CD4-positive, alpha-beta T cell treated with Interferon alpha-2 for 1 hour (primary cell): Measurements from ENCODE around the gene DCP1B.
"Not testable (repeated sequence)": the region's sequence is repeated elsewhere in the genome, so short reads cannot be mapped to it uniquely, and the experiment has no call there.

Experiments
- DNase-seq, 2 donors: peaks; one replicate each; pipeline ENCODE4 v3.0.0-alpha.2; 2020 to 2022

DCP1B gene

DNA sequence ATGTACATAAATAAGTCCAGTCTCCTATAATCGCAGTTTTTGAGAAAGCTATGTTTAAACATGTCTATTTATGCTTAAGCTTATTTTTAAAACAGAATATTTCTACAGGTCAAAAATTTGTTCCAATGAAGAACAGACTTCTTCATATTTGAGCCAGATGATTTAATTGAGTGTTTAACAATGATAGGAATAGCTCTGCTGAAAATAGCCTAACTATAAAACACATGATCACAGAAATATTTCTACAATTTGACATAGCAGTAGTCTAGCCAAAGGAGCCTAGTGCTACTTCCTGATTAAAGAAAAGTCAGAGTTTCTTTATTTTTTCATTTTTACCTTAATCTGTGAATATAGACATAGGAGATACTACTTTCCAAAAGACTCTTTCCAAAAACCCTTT, 29.4 kb downstream of the DCP1B start:
- no peak for DNase-seq

- DNase-seq = no peak
Observed at GRCh38 chr12:1972856-1973317, 31.4 kb downstream of the DCP1B start.

DNA sequence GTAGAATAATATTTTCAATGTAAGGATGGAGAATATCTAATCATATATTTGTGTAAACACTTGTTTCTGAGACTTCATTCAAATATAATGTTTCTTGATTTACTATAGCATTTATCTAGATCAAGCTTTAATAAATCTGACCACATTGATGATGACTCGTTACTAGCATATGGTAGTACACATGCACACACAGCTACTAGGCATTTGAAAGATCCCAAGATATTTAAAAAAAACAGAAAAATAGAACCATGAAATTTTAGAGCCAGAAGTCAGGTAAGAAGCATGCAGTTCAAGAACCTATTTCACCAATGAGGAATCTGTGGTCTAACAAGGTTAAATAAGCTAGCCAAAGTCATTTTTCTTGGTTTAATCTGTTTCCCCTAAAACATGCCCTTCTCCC, 32.0 kb downstream of the DCP1B start:
- DNase-seq = no peak

DNA sequence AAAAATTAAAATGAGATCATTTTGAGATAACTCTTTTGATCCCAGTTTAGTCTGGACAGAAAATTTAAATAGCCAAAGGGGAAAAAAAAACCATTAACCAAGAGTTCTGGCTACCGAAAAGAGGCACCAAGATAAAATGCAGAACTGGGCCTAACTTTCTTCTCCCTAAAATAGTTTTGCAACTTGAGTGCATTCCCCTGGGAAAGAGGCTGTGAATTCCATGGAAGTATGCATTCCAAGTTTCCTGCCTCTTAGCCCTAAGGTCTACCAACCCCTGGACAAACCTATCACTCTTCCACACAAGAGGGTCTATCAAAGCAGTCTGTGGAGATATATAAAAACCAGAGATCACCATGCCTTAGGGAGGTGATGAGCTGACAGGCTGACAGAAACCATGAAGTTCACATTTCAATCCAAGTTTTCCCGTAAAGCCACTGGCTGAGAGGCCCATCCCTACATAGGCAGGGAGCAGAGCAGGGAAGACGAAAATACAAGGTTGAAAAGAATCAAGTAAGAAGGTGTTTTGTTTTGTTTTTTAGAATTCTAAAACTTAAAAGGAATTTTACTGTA, 33.8 kb downstream of the DCP1B start:
- no peak for DNase-seq

- no peak for DNase-seq
Observed at GRCh38 chr12:1966561-1967226, 37.6 kb downstream of the DCP1B start.

DNA sequence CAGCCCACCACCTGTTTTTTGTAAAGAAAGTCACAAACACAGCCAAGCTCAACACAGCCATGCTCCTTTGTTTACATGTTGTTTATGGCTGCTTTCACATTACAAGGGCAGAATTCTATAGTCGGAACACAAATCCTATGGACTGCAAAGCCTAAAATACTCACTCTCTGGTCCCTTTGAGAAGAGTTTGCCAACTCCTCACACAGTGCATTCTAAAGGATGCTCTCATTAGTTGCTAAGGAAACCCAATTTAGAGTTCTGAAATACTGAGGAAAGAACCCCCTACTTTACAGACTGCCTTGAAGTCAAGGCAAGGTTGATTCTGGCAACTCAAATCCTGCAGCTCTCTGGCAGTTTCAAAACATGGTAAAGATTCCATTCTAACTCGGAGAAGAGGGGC, 38.3 kb downstream of the DCP1B start:
- no peak for DNase-seq

GRCh38 chr12:1962051-1963020, 41.9 kb downstream of the DCP1B start:
- no peak for DNase-seq

GRCh38 chr12:1956716-1957115, 47.5 kb downstream of the DCP1B start:
- DNase-seq = no peak

DNA sequence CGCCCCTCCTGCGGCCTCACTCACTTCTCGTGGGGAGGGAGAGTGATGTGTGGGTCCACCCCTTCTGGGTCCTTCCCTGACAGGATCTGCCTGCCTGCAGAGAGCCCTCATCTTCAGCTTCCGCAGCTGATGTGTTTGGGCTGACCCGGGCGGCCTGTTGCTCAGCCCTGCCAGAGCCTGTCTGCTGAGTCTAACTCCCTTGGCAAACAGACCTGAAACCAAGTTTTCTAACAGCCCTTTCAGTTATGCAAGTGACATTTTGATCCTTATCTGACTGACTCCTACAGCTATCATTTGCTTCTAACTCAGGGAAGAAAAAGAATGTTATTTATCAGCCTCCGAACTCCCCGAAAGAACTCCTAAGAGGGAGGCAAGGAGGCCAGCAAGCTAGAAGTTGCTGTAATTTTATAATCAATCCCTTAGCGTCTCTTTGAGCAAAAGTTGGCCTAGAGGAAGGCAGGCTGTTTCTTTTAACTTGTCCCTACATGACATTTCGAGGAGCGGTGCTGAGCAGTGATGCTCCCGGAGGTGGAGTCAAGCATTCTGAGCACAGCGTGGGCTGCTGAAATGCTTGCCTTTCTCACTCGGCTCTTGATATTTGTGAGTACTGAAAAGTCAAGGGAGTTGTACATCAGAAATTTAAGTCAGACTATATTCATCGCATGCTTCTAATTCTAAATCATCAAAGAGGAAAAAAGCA, 54.3 kb downstream of the DCP1B start:
- DNase-seq = no peak

GRCh38 chr12:1948883-1949282, 55.4 kb downstream of the DCP1B start:
- DNase-seq = no peak

- DNase-seq = no peak
Observed at GRCh38 chr12:1947081-1947480, 57.2 kb downstream of the DCP1B start.

GRCh38 chr12:1946296-1946695, 58.0 kb downstream of the DCP1B start:
- DNase-seq = no peak

DNA sequence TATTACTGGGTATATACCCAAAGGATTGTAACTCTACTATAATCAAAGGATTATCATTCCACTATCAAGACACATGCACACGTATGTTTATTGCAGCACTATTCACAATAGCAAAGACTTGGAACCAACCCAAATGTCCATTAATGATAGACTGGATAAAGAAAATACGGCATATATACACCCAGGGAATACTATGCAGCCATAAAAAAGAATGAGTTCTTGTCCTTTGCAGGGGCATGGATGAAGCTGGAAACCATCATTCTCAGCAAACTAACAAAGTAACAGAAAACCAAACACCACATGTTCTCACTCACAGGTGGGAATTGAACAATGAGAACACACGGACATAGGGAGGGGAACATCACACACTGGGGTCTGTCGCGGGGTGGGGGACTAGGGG, 58.8 kb downstream of the DCP1B start:
- DNase-seq = not testable (repeated sequence)

DNA sequence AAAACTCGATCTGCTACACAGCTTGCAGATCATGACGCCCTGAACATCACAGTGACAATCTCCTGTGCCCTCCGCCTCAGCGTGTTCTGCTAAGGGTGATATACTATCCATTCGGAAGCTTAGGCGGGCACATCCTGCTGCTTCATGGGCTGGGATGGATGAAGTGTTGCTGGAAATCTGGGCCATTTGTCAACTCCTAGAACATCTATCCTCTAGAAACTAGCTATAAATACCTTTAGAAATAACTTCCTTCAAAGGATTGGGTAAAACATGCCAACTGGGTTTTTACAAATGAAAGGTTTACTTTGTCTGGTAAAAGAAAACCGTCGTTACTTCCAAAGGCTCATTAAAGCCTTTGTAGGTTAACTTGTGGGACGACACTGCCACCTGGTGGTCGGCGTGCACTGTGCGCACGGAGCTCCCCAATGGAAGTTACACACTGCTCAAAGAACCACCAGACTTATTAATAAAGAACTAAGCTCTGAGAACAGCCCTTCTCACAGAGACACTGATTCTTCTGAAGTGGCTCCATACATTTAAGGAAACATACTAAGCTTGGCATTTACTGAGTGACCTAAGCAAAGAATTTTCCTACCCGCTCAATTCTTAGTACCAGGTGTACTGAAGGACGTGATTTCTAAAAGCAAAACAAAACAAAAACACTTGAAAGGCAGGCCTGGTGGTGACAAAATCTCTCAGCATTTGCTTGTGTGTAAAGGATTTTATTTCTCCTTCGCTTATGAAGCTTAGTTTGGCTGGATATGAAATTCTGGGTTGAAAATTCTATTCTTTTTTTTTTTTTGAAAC, 64.3 kb downstream of the DCP1B start:
- peak; percentile 84 to 89 for DNase-seq

DNA sequence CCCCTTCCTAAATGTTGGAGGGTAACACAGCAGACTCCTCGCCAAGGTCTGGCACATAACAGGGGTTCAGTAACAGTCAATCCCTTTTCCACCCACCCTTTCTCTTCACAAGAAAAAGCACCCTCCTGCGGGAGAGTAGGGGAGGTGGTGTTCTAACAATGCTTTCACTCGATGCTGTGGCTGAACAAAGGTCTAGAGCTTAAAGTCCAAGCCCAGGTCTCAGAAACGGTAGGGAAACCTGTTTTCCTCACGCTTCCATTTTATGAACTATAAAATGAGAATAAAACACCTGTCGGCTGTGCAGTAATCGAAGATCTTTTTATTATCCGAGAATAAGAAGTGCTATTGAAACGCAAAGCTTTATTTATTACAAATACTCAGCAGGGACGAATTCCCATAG, 64.9 kb downstream of the DCP1B start:
- DNase-seq = no peak

GRCh38 chr12:1937481-1938224, 66.6 kb downstream of the DCP1B start:
- no peak for DNase-seq

GRCh38 chr12:1936406-1937320, 67.6 kb downstream of the DCP1B start:
- no peak for DNase-seq

DNA sequence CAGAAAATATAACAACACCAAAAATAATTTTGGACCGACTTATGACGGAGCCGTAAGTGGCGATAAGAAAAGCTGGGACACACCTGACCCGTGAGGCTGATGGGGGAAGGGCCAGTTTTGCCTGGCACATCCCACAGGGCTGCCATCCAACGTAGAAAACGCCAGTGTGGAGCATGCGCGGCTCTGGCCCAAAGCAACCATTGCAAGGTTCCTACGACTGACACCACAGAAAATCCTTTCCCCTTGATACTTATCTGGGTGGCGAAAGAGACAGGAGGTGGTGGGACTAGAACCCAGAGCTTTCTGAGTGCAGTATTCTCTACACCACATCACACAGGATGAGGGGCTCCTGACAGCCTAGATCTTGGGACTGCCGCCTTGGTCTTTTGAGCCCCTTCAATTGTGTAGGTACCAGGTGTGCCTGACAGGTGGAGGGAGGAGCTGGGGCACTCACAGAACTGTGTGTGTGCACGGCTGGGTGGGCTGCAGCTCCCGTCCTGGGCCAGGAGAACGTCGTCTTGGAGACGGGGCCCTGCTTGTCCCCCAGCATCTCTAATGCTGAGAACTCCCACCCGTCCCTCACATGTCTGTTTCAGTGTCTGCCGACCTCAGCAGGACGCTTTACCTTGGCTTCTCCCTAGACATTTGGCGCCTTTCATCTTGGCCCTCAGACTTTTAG, 68.4 kb downstream of the DCP1B start:
- no peak for DNase-seq

GRCh38 chr12:1935242-1935641, 69.0 kb downstream of the DCP1B start:
- no peak for DNase-seq

DNA sequence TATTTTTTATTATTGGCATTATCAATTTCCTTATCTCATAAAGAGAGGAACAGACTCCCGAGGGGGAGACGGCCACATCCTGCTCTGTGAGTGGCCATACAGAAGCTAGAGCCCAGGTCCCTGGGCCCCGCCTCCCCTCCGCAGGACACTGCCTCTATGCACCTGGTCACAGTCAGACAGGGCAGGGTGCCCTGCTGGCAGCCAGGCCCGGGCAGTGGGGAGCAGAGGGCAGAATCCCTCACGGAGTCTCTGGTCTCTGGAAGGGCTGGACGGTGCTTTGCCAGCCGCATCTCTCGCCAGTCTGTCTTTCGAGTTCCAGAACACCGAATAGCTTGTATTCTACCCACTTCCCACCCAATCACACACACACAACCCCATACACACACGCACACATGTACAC, 69.4 kb downstream of the DCP1B start:
- no peak for DNase-seq
